ENCODE data around the gene DHRS2. TPM values are rescaled to one million over a fixed set of nuclear protein-coding genes. Genes with fewer than 3 reads are reported as not detected.

Gene DHRS2
- total and polyA plus RNA-seq, 10 of the 15 experiments (the other 5 are each of a cell fraction or from before 2014, with no cell fraction given) = 0.09 to 1.8 (median 0.73) TPM; not detected in 1

DNA sequence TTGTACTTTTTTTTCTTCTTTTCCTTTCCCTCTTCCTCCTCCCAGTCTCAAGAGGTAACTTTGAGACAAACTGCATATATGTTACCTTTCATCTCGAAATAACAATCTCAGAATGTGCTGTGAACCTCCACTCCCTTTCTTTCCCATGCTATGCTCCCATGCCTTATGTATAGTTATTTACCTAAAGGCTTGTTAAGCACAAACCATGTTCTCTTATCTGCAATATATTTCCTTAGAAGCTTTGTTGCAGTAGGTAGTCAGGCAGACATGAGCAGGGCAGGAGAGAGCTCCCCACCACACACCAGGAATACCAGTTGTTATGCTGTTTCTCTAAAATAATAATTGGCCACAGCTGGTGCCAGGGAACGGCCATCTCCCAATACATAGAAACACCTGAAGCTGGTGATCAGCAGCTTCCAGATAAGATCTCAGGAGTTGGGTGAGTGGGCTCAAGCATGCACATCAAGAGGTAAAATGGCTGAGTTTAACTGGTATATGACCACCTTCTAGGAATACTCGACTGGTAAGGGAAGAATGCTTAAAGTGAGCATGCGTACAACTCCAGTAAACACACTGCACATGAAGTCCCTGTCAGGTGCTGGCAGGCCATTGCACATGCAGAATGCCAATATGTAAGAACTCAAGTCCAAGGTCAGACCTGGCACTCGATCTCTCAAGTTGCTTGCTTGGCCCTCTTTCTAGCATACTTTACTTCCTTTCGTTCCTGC is 14.8 kb upstream of the DHRS2 start (continued):
- TF ChIP-seq, protein P1, sequence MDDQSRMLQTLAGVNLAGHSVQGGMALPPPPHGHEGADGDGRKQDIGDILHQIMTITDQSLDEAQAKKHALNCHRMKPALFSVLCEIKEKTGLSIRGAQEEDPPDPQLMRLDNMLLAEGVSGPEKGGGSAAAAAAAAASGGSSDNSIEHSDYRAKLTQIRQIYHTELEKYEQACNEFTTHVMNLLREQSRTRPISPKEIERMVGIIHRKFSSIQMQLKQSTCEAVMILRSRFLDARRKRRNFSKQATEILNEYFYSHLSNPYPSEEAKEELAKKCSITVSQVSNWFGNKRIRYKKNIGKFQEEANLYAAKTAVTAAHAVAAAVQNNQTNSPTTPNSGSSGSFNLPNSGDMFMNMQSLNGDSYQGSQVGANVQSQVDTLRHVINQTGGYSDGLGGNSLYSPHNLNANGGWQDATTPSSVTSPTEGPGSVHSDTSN (IDR thresholded peaks at IDR 0.05; ENCODE audit: insufficient replicate concordance, low read depth, low read length) = no peak
- TF ChIP-seq KDM1A (IDR thresholded peaks at IDR 0.05; ENCODE audit: borderline replicate concordance) (no peak), NRF1 (conservative IDR thresholded peaks at IDR 0.05; ENCODE audit: low read depth, low read length) (no peak), BCLAF1 (IDR thresholded peaks at IDR 0.05) (no peak), SMAD5 (IDR thresholded peaks at IDR 0.05; ENCODE audit: low read depth) (no peak), TBL1XR1 (IDR thresholded peaks at IDR 0.05; ENCODE audit: low read depth, low read length) (no peak), ZBTB40 (IDR thresholded peaks at IDR 0.05; ENCODE audit: borderline replicate concordance) (no peak), ZNF274 (IDR thresholded peaks at IDR 0.05; ENCODE audit: insufficient read depth, insufficient read length) (no peak), NFYB (IDR thresholded peaks at IDR 0.05; ENCODE audit: insufficient read depth, low read depth, low read length) (no peak)
- TF ChIP-seq, protein P2, sequence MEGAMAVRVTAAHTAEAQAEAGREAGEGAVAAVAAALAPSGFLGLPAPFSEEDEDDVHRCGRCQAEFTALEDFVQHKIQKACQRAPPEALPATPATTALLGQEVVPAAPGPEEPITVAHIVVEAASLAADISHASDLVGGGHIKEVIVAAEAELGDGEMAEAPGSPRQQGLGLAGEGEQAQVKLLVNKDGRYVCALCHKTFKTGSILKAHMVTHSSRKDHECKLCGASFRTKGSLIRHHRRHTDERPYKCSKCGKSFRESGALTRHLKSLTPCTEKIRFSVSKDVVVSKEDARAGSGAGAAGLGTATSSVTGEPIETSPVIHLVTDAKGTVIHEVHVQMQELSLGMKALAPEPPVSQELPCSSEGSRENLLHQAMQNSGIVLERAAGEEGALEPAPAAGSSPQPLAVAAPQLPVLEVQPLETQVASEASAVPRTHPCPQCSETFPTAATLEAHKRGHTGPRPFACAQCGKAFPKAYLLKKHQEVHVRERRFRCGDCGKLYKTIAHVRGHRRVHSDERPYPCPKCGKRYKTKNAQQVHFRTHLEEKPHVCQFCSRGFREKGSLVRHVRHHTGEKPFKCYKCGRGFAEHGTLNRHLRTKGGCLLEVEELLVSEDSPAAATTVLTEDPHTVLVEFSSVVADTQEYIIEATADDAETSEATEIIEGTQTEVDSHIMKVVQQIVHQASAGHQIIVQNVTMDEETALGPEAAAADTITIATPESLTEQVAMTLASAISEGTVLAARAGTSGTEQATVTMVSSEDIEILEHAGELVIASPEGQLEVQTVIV (IDR thresholded peaks at IDR 0.05; ENCODE audit: borderline replicate concordance, partially characterized antibody) = no peak
- TF ChIP-seq, protein P3, sequence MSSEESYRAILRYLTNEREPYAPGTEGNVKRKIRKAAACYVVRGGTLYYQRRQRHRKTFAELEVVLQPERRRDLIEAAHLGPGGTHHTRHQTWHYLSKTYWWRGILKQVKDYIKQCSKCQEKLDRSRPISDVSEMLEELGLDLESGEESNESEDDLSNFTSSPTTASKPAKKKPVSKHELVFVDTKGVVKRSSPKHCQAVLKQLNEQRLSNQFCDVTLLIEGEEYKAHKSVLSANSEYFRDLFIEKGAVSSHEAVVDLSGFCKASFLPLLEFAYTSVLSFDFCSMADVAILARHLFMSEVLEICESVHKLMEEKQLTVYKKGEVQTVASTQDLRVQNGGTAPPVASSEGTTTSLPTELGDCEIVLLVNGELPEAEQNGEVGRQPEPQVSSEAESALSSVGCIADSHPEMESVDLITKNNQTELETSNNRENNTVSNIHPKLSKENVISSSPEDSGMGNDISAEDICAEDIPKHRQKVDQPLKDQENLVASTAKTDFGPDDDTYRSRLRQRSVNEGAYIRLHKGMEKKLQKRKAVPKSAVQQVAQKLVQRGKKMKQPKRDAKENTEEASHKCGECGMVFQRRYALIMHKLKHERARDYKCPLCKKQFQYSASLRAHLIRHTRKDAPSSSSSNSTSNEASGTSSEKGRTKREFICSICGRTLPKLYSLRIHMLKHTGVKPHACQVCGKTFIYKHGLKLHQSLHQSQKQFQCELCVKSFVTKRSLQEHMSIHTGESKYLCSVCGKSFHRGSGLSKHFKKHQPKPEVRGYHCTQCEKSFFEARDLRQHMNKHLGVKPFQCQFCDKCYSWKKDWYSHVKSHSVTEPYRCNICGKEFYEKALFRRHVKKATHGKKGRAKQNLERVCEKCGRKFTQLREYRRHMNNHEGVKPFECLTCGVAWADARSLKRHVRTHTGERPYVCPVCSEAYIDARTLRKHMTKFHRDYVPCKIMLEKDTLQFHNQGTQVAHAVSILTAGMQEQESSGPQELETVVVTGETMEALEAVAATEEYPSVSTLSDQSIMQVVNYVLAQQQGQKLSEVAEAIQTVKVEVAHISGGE (CRISPR knock-in tag; IDR thresholded peaks at IDR 0.05) = no peak

All from GM12878 (cell line).